Fibroblast of lung (primary cell): ENCODE results near the gene POU2AF2.

Source experiments
- CTCF ChIP-seq, 2 donors: IDR thresholded peaks in 1 of 2; conservative IDR thresholded peaks in 1 of 2; 1 replicate in 1 of 2; 2 replicates in 1 of 2; pipeline ENCODE4 v1.5.1; 2011 to 2012; ENCODE audit warnings: low read length in 2 of 2, control low read depth in 1 of 2, inconsistent platforms in 1 of 2, low read depth in 1 of 2, mild to moderate bottlenecking in 1 of 2
- EZH2 ChIP-seq: IDR thresholded peaks from 2 replicates; pipeline ENCODE4 v1.5.1; 2012; ENCODE audit warnings: low read length, control low read depth, mild to moderate bottlenecking; ENCODE audit errors: missing control alignments

DNA sequence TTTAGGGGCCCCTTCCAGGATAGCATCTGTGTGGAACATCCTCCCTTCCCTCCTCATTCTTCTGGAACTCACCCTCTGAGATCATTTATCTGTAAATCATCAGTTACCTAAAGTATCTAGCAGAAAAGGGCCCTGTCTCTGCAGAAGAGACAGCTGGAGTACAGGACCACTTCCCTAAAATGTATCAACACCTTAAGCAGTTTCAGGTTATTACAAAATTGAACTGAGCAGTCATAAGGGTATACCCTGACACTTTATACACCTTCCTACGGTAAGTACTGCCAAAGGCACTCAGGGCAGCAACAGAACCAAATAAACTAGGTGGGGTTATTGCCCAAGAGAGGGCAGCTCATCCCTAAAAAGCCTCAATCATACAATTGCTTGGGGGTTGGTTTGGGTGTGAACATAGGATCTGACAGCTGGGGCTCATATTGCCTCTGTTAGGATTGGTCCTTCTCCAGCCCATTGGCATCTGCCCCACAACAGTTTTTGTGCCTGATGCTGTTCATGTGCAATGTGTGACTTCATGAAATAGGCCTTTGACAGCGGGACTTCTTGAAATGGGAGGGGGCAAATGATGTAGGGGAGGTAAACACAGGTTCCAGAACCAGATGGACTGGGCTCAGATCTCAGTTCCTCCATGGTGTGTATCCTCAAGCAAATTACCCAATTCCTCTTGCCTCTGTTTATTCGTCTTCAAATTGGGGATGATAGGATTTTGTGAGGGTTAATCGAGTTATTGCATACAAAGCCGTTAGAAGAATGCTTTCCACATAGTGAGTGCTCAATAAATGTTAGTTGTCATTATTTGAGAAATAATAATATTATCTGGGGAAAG lies 55.7 kb downstream of the POU2AF2 start:
- TF ChIP-seq CTCF (conservative IDR thresholded peaks at IDR 0.05 in 1 of 2, IDR thresholded peaks at IDR 0.05 in 1 of 2; ENCODE audit: low read depth in 1 of 2, low read length in 2 of 2) (no peak), EZH2 (no peak)
